Left renal pelvis (tissue), 4 donors: ENCODE measurements around the gene ORC4. TPM values are rescaled to one million over a fixed set of nuclear protein-coding genes. Genes with fewer than 3 reads are reported as not detected.

Source experiments
- DNase-seq, 4 donors: peaks; one replicate each; pipeline ENCODE4 v3.0.0-alpha.2; 2013; ENCODE audit warnings: low read depth in 4 of 4, low spot score in 3 of 4
- polyA plus RNA-seq, 4 donors: library from polyadenylated mRNA; unstranded; fragments of 120-200 nt; gene quantifications; one replicate each; pipeline ENCODE4 v1.2.1, GENCODE V29; 2013; ENCODE audit not compliant: insufficient read length in 4 of 4

Gene ORC4
- polyA plus RNA-seq, 4 donors: 73.7 to 141 (median 127) TPM

GRCh38 chr2:147937744-147938349 is 82.7 kb downstream of the ORC4 start:
- no peak for DNase-seq

- DNase-seq: no peak
Observed at GRCh38 chr2:147934881-147935620, 85.5 kb downstream of the ORC4 start.

GRCh38 chr2:147933931-147934330 is 86.6 kb downstream of the ORC4 start:
- no peak for DNase-seq

- no peak for DNase-seq
Observed at GRCh38 chr2:147927053-147927588, 93.4 kb downstream of the ORC4 start.

GRCh38 chr2:147925886-147926285 is 94.7 kb downstream of the ORC4 start:
- no peak for DNase-seq

GRCh38 chr2:147924647-147925046 is 95.9 kb downstream of the ORC4 start:
- no peak for DNase-seq

- DNase-seq: no peak
Observed at GRCh38 chr2:147923846-147924245, 96.7 kb downstream of the ORC4 start.

GRCh38 chr2:147917161-147917560 is 103.4 kb downstream of the ORC4 start:
- no peak for DNase-seq

- no peak for DNase-seq
Observed at GRCh38 chr2:147916723-147917122, 103.8 kb downstream of the ORC4 start.

GRCh38 chr2:147916067-147916466 is 104.5 kb downstream of the ORC4 start:
- DNase-seq: no peak

GRCh38 chr2:147913701-147914480 is 106.6 kb downstream of the ORC4 start:
- no peak for DNase-seq

GRCh38 chr2:147910990-147911473 is 109.5 kb downstream of the ORC4 start:
- peak; percentile 38 to 42 (median 40) for DNase-seq

GRCh38 chr2:147909178-147909577 is 111.4 kb downstream of the ORC4 start:
- DNase-seq: no peak

GRCh38 chr2:147904051-147904450 is 116.5 kb downstream of the ORC4 start:
- no peak for DNase-seq

GRCh38 chr2:147888680-147889079 is 131.9 kb downstream of the ORC4 start:
- no peak for DNase-seq

GRCh38 chr2:147886136-147886535 is 134.4 kb downstream of the ORC4 start:
- DNase-seq: no peak

GRCh38 chr2:147884830-147885229 is 135.7 kb downstream of the ORC4 start:
- DNase-seq: no peak

GRCh38 chr2:147882631-147883030 is 137.9 kb downstream of the ORC4 start:
- no peak for DNase-seq
